HEK293 (cell line): ENCODE measurements around the gene ABHD4.
"Not testable (repeated sequence)": the region's sequence is repeated elsewhere in the genome, so short reads cannot be mapped to it uniquely, and the experiment has no call there.

Source experiments
- CTCF ChIA-PET: fragments of 350-600 bp; formaldehyde crosslinking; extraction: SDS; loops from one replicate; lab custom pipeline; 2021; ENCODE audit warnings: antibody characterized with exemption; lab: Yijun Ruan, JAX
- POLR2A ChIA-PET: fragments of 300-600 bp; formaldehyde crosslinking; extraction: SDS; loops from one replicate; lab custom pipeline; 2020; ENCODE audit warnings: antibody characterized with exemption, inconsistent platforms; lab: Yijun Ruan, JAX
- H3K27ac ChIP-seq: fragments of 200-500 bp; sonication (Bioruptor generic); 2 replicates; pipeline ENCODE4 v1.5.1; 2014; ENCODE audit warnings: low read depth, low read length, control low read depth, inconsistent platforms; ENCODE audit errors: extremely low read depth
- H3K36me3 ChIP-seq, 2 experiments: fragments of 200-500 bp in 1 of 2; sonication (Bioruptor generic) in 1 of 2; 1 replicate in 1 of 2; 2 replicates in 1 of 2; pipeline ENCODE4 v1.5.1; 2014 to 2017; ENCODE audit warnings: inconsistent platforms in 2 of 2, low read length in 2 of 2; ENCODE audit not compliant: control insufficient read depth in 2 of 2, insufficient read depth in 1 of 2
- H3K4me1 ChIP-seq: fragments of 200-500 bp; sonication (Bioruptor generic); 2 replicates; pipeline ENCODE4 v1.5.1; 2014; ENCODE audit warnings: mild to moderate bottlenecking, low read length, inconsistent platforms; ENCODE audit not compliant: control insufficient read depth, insufficient read depth
- H3K4me3 ChIP-seq: 2 replicates; pipeline ENCODE4 v1.5.1; 2011; ENCODE audit warnings: low read depth, mild to moderate bottlenecking, control low read depth, low read length, moderate library complexity
- H3K9me3 ChIP-seq: fragments of 200-500 bp; sonication (Bioruptor generic); 2 replicates; pipeline ENCODE4 v1.5.1; 2014; ENCODE audit warnings: low read depth, low read length, inconsistent platforms; ENCODE audit not compliant: control insufficient read depth, insufficient read depth
- KLF9 ChIP-seq: fragments of 450-650 bp; formaldehyde crosslinking; IDR thresholded peaks from 2 replicates; pipeline ENCODE4 v1.5.1; 2016; ENCODE audit warnings: missing biosample characterization, missing genetic modification characterization, low read depth
- MZF1 ChIP-seq: fragments of 450-650 bp; formaldehyde crosslinking; IDR thresholded peaks from 2 replicates; pipeline ENCODE4 v1.5.1; 2017; ENCODE audit warnings: missing biosample characterization, missing genetic modification characterization, borderline replicate concordance
- RBAK ChIP-seq: fragments of 450-650 bp; formaldehyde crosslinking; IDR thresholded peaks from 2 replicates; pipeline ENCODE4 v1.5.1; 2016; ENCODE audit warnings: missing biosample characterization, missing genetic modification characterization
- ZBTB21 ChIP-seq: fragments of 450-650 bp; formaldehyde crosslinking; IDR thresholded peaks from 2 replicates; pipeline ENCODE4 v1.5.1; 2017; ENCODE audit warnings: missing biosample characterization, missing genetic modification characterization
- ZFP3 ChIP-seq: fragments of 450-650 bp; formaldehyde crosslinking; IDR thresholded peaks from 2 replicates; pipeline ENCODE4 v1.5.1; 2016; ENCODE audit warnings: low read depth, missing biosample characterization, missing genetic modification characterization
- ZFP41 ChIP-seq: fragments of 450-650 bp; formaldehyde crosslinking; IDR thresholded peaks from 2 replicates; pipeline ENCODE4 v1.5.1; 2016; ENCODE audit warnings: missing biosample characterization, missing genetic modification characterization, borderline replicate concordance
- ZNF121 ChIP-seq: fragments of 450-650 bp; formaldehyde crosslinking; IDR thresholded peaks from 2 replicates; pipeline ENCODE4 v1.5.1; 2016; ENCODE audit warnings: missing biosample characterization, missing genetic modification characterization
- ZNF148 ChIP-seq: fragments of 450-650 bp; formaldehyde crosslinking; IDR thresholded peaks from 2 replicates; pipeline ENCODE4 v1.5.0; 2017; ENCODE audit warnings: missing biosample characterization, missing genetic modification characterization, borderline replicate concordance
- ZNF266 ChIP-seq: fragments of 450-650 bp; formaldehyde crosslinking; IDR thresholded peaks from 2 replicates; pipeline ENCODE4 v1.5.1; 2016; ENCODE audit warnings: missing biosample characterization, missing genetic modification characterization, low read depth
- ZNF274 ChIP-seq, 2 experiments: fragments of 200-500 bp in 1 of 2; fragments of 450-650 bp in 1 of 2; sonication (Bioruptor generic) in 1 of 2; formaldehyde crosslinking in 1 of 2; IDR thresholded peaks; 2 replicates each; pipeline versions ENCODE4 v1.5.1 to v1.6.1; 2014 to 2016; ENCODE audit warnings: borderline replicate concordance in 1 of 2, inconsistent platforms in 1 of 2, low read length in 1 of 2, missing biosample characterization in 1 of 2, missing genetic modification characterization in 1 of 2
- ZNF341 ChIP-seq: fragments of 450-650 bp; formaldehyde crosslinking; IDR thresholded peaks from 2 replicates; pipeline ENCODE4; 2016; ENCODE audit warnings: low read depth, missing biosample characterization, missing genetic modification characterization
- ZNF354C ChIP-seq: fragments of 450-650 bp; formaldehyde crosslinking; IDR thresholded peaks from 2 replicates; pipeline ENCODE4 v1.5.1; 2016; ENCODE audit warnings: missing biosample characterization, missing genetic modification characterization, low read depth, borderline replicate concordance
- ZNF37A ChIP-seq: fragments of 450-650 bp; IDR thresholded peaks from 2 replicates; pipeline ENCODE4 v1.5.1; 2018; ENCODE audit warnings: missing biosample characterization, missing genetic modification characterization
- ZNF391 ChIP-seq: fragments of 450-650 bp; formaldehyde crosslinking; IDR thresholded peaks from 2 replicates; pipeline ENCODE4 v1.5.1; 2016; ENCODE audit warnings: low read depth, missing biosample characterization, missing genetic modification characterization, borderline replicate concordance
- ZNF394 ChIP-seq: fragments of 450-650 bp; formaldehyde crosslinking; IDR thresholded peaks from 2 replicates; pipeline ENCODE4 v1.5.1; 2016; ENCODE audit warnings: missing biosample characterization, missing genetic modification characterization, mild to moderate bottlenecking, moderate library complexity, borderline replicate concordance
- ZNF48 ChIP-seq: fragments of 450-650 bp; formaldehyde crosslinking; IDR thresholded peaks from 2 replicates; pipeline ENCODE4 v1.5.1; 2016; ENCODE audit warnings: missing biosample characterization, missing genetic modification characterization
- ZNF514 ChIP-seq: fragments of 450-650 bp; formaldehyde crosslinking; IDR thresholded peaks from 2 replicates; pipeline ENCODE4 v1.5.1; 2016; ENCODE audit warnings: missing biosample characterization, missing genetic modification characterization
- ZNF560 ChIP-seq: fragments of 450-650 bp; formaldehyde crosslinking; IDR thresholded peaks from 2 replicates; pipeline ENCODE4 v1.5.1; 2017; ENCODE audit warnings: missing biosample characterization, missing genetic modification characterization, borderline replicate concordance
- ZNF624 ChIP-seq: fragments of 450-650 bp; formaldehyde crosslinking; IDR thresholded peaks from 2 replicates; pipeline ENCODE4 v1.5.1; 2017; ENCODE audit warnings: missing biosample characterization, missing genetic modification characterization
- ZXDB ChIP-seq: fragments of 450-650 bp; formaldehyde crosslinking; IDR thresholded peaks from 2 replicates; pipeline ENCODE4 v1.5.1; 2016; ENCODE audit warnings: missing biosample characterization, missing genetic modification characterization
- TF ChIP-seq, protein P1 (sequence below): fragments of 450-650 bp; formaldehyde crosslinking; IDR thresholded peaks from 2 replicates; pipeline ENCODE4 v1.5.1; 2016; ENCODE audit warnings: missing biosample characterization, missing genetic modification characterization, borderline replicate concordance

Gene ABHD4

DNA sequence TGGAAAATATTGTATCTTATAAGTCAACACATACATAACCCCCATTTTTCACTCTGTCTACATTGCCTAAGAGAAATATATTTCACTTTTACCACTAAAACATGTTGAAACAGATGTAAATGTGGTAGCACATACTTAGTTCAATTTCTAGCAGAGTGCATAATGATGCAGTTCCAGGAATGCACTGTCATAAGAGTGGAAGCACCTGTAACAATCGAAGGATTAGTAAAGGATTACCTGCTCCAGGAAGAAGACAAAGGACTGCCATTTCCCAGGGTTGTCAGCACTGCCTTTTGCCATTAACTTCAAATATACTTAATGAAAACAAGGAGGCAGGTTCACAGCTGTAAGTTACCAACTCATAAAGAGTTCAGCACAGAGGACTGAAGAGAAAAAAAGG, 33.6 kb upstream of the ABHD4 start (continued):
- no peak for TF ChIP-seq ZNF121 (tag by site-specific recombination)
- TF ChIP-seq ZNF560, result no peak
- no peak for TF ChIP-seq KLF9 (tag by site-specific recombination)

DNA sequence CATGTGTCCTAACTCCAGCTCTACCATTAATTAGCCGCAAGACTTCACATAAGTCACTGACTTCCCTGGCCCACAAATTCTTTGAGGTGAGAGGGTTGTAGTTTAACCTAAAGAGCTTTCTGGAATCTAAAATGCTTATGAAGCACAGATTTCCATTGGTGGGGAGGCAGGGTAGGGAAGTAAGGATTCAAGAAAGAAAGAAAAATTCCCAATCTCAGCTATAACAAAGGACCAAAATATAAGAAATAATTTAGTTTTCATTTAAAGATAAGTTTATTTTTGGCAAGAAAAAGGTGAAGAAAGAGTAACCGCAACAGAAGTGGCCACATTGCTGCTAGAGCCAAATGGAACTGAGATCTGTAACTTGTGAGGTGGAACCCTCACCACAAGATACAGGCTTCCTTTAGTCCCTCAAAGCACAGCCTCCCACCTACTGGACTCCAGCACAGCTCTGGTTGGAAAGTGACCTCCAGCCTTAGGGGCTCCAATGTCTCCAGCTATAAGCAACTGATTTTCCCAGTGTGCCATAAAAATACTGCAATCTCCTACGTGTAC, 32.6 kb upstream of the ABHD4 start:
- Histone ChIP-seq H3K4me3 (no peak overlapping the region), H3K9me3 (no peaks in the 10 kb centered on the region), H3K27ac (no peak overlapping the region), H3K36me3 (peaks cover 28 to 51% of the 10 kb centered on the region in 2 experiments), H3K4me1 (peaks cover under 1% of the 10 kb centered on the region; the same call in 1 of the 2 replicates)
- TF ChIP-seq ZNF341 (tag by site-specific recombination), result no peak
- TF ChIP-seq ZNF354C (tag by site-specific recombination), result no peak
- no peak for TF ChIP-seq MZF1 (tag by site-specific recombination)
- TF ChIP-seq ZNF514 (tag by site-specific recombination), result no peak
- no peak for TF ChIP-seq ZNF48 (tag by site-specific recombination)
- no peak for TF ChIP-seq ZNF274 (IDR thresholded peaks at IDR 0.05; ENCODE audit: low read length)
- no peak for TF ChIP-seq ZNF274 (tag by site-specific recombination; IDR thresholded peaks at IDR 0.05; ENCODE audit: borderline replicate concordance)
- TF ChIP-seq ZNF148, result no peak
- no peak for TF ChIP-seq ZNF391
- TF ChIP-seq, protein P1, sequence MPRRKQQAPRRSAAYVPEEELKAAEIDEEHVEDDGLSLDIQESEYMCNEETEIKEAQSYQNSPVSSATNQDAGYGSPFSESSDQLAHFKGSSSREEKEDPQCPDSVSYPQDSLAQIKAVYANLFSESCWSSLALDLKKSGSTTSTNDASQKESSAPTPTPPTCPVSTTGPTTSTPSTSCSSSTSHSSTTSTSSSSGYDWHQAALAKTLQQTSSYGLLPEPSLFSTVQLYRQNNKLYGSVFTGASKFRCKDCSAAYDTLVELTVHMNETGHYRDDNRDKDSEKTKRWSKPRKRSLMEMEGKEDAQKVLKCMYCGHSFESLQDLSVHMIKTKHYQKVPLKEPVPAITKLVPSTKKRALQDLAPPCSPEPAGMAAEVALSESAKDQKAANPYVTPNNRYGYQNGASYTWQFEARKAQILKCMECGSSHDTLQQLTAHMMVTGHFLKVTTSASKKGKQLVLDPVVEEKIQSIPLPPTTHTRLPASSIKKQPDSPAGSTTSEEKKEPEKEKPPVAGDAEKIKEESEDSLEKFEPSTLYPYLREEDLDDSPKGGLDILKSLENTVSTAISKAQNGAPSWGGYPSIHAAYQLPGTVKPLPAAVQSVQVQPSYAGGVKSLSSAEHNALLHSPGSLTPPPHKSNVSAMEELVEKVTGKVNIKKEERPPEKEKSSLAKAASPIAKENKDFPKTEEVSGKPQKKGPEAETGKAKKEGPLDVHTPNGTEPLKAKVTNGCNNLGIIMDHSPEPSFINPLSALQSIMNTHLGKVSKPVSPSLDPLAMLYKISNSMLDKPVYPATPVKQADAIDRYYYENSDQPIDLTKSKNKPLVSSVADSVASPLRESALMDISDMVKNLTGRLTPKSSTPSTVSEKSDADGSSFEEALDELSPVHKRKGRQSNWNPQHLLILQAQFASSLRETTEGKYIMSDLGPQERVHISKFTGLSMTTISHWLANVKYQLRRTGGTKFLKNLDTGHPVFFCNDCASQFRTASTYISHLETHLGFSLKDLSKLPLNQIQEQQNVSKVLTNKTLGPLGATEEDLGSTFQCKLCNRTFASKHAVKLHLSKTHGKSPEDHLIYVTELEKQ (tag by site-specific recombination), result no peak
- TF ChIP-seq ZNF266 (tag by site-specific recombination), result no peak
- TF ChIP-seq ZXDB (tag by site-specific recombination), result no peak
- no peak for TF ChIP-seq RBAK (tag by site-specific recombination)
- no peak for TF ChIP-seq ZBTB21 (tag by site-specific recombination)
- TF ChIP-seq ZNF624 (tag by site-specific recombination), result no peak
- TF ChIP-seq ZFP3 (tag by site-specific recombination), result no peak
- no peak for TF ChIP-seq ZNF37A (tag by site-specific recombination)
- TF ChIP-seq ZFP41 (tag by site-specific recombination), result no peak
- TF ChIP-seq ZNF394, result no peak
- POLR2A ChIA-PET, result interaction anchor here (0.6 kb wide), 1 partner anchor 615 kb away, joined by 3 read pairs; no protein-coding TSS in a partner anchor
- CTCF ChIA-PET, result interaction anchor here (0.7 to 3.3 kb wide), 7 partner anchors 9 to 934 kb away, joined by 3 to 21 read pairs (median 3); no protein-coding TSS in a partner anchor

DNA sequence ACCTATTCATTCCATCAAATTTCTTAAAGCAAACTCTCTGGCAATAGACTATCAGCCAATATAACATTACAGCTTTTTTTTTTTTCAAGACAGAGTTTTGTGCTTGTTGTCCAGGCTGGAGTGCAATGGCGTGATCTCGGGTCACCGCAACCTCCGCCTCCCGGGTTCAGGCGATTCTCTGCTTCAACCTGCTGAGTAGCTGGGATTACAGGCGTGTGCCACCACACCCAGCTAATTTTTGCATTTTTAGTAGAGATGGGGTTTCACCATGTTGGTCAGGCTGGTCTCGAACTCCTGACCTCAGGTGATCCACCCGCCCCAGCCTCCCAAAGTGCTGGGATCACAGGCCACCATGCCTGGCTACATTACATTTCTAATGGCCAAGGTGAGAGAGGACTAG, 31.8 kb upstream of the ABHD4 start:
- CTCF ChIA-PET, result interaction anchor here (0.9 to 3.3 kb wide), 5 partner anchors 9 to 287 kb away, joined by 3 to 23 read pairs (median 15); no protein-coding TSS in a partner anchor
- H3K4me3 ChIP-seq, POLR2A ChIA-PET, H3K27ac ChIP-seq, H3K4me1 ChIP-seq, H3K9me3 ChIP-seq: not testable (repeated sequence)
- H3K36me3 ChIP-seq, result peaks cover 33 to 56% of the 10 kb centered on the region in 2 experiments
